Calu3 (cell line): ENCODE data around the gene SORCS3. TPM values are rescaled to one million over a fixed set of nuclear protein-coding genes. Genes with fewer than 3 reads are reported as not detected.

ENCODE experiments used
- BruUV-seq: library from RNA; stranded (reverse); fragments of 400-500 nt; replicated peaks from 2 replicates; lab custom pipeline; 2021; lab: Mats Ljungman, UMichigan
- CTCF ChIA-PET: fragments of 300-600 bp; sonication (Branson Sonifier 250); formaldehyde crosslinking; loops from one replicate; lab custom pipeline; 2022; ENCODE audit warnings: antibody characterized with exemption; lab: Charles Lee
- DNase-seq: peaks from one replicate; pipeline ENCODE4 v3.0.0; 2022
- H3K27ac Mint-ChIP-seq: one replicate; pipeline ENCODE4 v1.8.0; 2022; ENCODE audit warnings: mixed read lengths; ENCODE audit not compliant: unreplicated experiment
- H3K27me3 Mint-ChIP-seq: one replicate; pipeline ENCODE4 v1.8.0; 2022; ENCODE audit warnings: mixed read lengths; ENCODE audit not compliant: unreplicated experiment
- H3K36me3 Mint-ChIP-seq: one replicate; pipeline ENCODE4 v1.8.0; 2022; ENCODE audit warnings: mild to moderate bottlenecking, moderate library complexity, mixed read lengths; ENCODE audit not compliant: insufficient read depth, unreplicated experiment
- H3K4me1 Mint-ChIP-seq: one replicate; pipeline ENCODE4 v1.8.0; 2022; ENCODE audit warnings: mild to moderate bottlenecking, low read depth, mixed read lengths; ENCODE audit not compliant: unreplicated experiment
- H3K4me3 Mint-ChIP-seq: one replicate; pipeline ENCODE4 v1.8.0; 2022; ENCODE audit warnings: mild to moderate bottlenecking, low read depth, moderate library complexity, mixed read lengths; ENCODE audit not compliant: unreplicated experiment
- H3K9me3 Mint-ChIP-seq: one replicate; pipeline ENCODE4 v1.8.0; 2022; ENCODE audit warnings: low read depth, mixed read lengths; ENCODE audit not compliant: unreplicated experiment
- CTCF ChIP-seq: fragments of 200-600 bp; IDR thresholded peaks from one replicate; pipeline ENCODE4 v1.8.0; 2022; ENCODE audit warnings: antibody characterized with exemption; ENCODE audit not compliant: unreplicated experiment
- intact Hi-C: fragments of 100-400 bp; cut with micrococcal nuclease; formaldehyde crosslinking; loops from one replicate; pipeline ENCODE4 v1.10.0; 2022; ENCODE audit not compliant: unreplicated experiment
- total RNA-seq: library from RNA; stranded (reverse); gene quantifications from 2 replicates; pipeline ENCODE4 v1.2.3, GENCODE V29; 2022

The SORCS3 gene
- total RNA-seq, 1 experiment from 2014 or later: not detected

GRCh38 chr10:104657457-104657856, 16.4 kb downstream of the SORCS3 start:
- BruUV-seq: no TSS peak
- Mint-ChIP-seq H3K27ac (no peak overlapping the region), H3K9me3 (no peaks in the 10 kb centered on the region), H3K36me3 (no peaks in the 10 kb centered on the region), H3K4me1 (no peaks in the 10 kb centered on the region), H3K27me3 (peaks cover 54% of the 10 kb centered on the region), H3K4me3 (no peak overlapping the region)
- no peak for DNase-seq
- no peak for TF ChIP-seq CTCF
- intact Hi-C loops: no loop called here
- CTCF ChIA-PET: no interaction called here

DNA sequence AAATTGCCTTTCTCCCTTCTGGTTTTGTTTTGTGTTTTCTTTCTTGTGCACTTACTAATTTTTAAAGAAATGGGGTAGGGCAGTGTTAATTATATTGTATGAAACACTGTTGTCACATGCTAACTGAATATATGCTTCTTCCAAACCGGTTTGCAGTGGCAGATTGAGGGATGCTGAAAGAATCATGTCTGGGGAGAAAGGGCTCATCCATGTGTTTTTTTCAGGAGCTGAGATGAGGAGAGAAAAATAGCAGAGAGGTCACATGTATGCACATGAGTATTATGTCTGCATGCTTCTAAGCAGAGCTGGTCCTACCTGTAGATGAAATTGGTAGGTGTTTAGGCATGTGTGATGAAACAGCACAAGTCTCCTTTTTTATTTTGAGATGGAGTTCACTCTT, 17.0 kb downstream of the SORCS3 start:
- no TSS peak for BruUV-seq
- H3K36me3 Mint-ChIP-seq: no peaks in the 10 kb centered on the region
- intact Hi-C loops: no loop called here
- TF ChIP-seq CTCF: no peak
- no peak for DNase-seq
- H3K4me1 Mint-ChIP-seq: no peaks in the 10 kb centered on the region
- no peaks in the 10 kb centered on the region for H3K9me3 Mint-ChIP-seq
- CTCF ChIA-PET: no interaction called here
- peaks cover 60% of the 10 kb centered on the region for H3K27me3 Mint-ChIP-seq
- no peak overlapping the region for H3K27ac Mint-ChIP-seq
- no peak overlapping the region for H3K4me3 Mint-ChIP-seq

DNA sequence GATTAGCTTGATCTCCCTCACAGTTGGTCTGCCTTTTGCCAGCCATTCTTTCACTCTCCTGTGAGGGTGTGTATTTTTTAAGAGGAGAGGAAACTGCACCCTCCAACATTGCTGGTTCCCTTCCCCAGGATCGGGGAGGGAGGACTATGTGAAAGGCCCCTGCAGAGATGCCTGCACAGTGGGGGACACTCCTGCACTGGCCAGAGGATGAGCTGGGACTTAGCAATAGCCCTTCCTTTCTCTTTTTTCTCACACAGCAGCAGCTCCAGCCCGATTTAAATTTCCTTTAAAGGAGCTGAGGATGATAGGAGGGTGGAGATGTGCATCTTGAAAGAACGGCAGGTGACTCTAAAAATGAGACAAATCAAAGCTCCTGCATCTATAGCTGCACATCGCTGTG, 18.7 kb downstream of the SORCS3 start:
- CTCF ChIA-PET: no interaction called here
- intact Hi-C loops: no loop called here

DNA sequence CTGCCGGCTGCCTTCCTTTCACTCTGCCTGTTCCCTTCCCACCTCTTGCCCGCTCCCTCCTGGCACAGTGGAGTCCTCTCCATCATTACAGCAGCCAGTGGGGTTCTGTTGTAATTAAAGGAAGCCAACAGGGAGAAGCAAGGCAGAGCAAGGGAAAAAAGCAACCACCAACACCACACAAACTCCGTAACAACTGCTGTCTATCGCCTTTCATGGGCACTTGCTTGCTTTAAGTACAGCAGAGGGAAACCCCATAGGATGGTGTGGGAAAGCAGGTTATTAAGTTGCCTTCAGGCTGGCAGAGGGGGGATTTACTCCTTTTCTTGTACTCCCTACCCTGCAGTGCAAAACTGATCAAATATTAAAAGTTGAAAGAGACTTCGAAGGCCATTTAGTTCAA, 22.0 kb downstream of the SORCS3 start:
- no peak for DNase-seq
- CTCF ChIA-PET: no interaction called here

More for the DNA sequence above, 18.7 kb downstream of the SORCS3 start:
- no TSS peak for BruUV-seq
- Mint-ChIP-seq H3K4me1 (no peaks in the 10 kb centered on the region), H3K9me3 (no peaks in the 10 kb centered on the region), H3K36me3 (no peaks in the 10 kb centered on the region), H3K4me3 (no peak overlapping the region), H3K27ac (no peak overlapping the region), H3K27me3 (peaks cover 76% of the 10 kb centered on the region)
- DNase-seq: no peak
- no peak for TF ChIP-seq CTCF

More for the DNA sequence above, 22.0 kb downstream of the SORCS3 start:
- no peak overlapping the region for H3K4me3 Mint-ChIP-seq
- intact Hi-C loops: no loop called here
- no peak overlapping the region for H3K27ac Mint-ChIP-seq
- BruUV-seq: no TSS peak
- no peak for TF ChIP-seq CTCF
- H3K9me3 Mint-ChIP-seq: no peaks in the 10 kb centered on the region
- H3K4me1 Mint-ChIP-seq: no peaks in the 10 kb centered on the region
- peaks cover 49% of the 10 kb centered on the region for H3K27me3 Mint-ChIP-seq
- no peaks in the 10 kb centered on the region for H3K36me3 Mint-ChIP-seq
